ENCODE measurements around the gene MACROD2.

GRCh38 chr20:14582855-14583254 is 587.5 kb downstream of the MACROD2 start:
- TF ChIP-seq EP300 (IDR thresholded peaks at IDR 0.05) = no peak
- no peak for TF ChIP-seq CTCF (IDR thresholded peaks at IDR 0.05)
- TF ChIP-seq POLR2AphosphoS5 (IDR thresholded peaks at IDR 0.05) = no peak
- no peak for TF ChIP-seq POLR2A (IDR thresholded peaks at IDR 0.05)

All from suprapubic skin (tissue), 4 donors.